Activated CD4-positive, alpha-beta T cell treated with anti-CD3 and anti-CD28 coated beads, Interleukin-2, amount 50 U/mL, for 1 hour (primary cell): Measurements from ENCODE around the gene MAPK9.

Experiments used
- DNase-seq: peaks from one replicate; pipeline ENCODE4 v3.0.0-alpha.2; 2020

Gene MAPK9

GRCh38 chr5:180201051-180201987 is 90.6 kb downstream of the MAPK9 start:
- DNase-seq = no peak

DNA sequence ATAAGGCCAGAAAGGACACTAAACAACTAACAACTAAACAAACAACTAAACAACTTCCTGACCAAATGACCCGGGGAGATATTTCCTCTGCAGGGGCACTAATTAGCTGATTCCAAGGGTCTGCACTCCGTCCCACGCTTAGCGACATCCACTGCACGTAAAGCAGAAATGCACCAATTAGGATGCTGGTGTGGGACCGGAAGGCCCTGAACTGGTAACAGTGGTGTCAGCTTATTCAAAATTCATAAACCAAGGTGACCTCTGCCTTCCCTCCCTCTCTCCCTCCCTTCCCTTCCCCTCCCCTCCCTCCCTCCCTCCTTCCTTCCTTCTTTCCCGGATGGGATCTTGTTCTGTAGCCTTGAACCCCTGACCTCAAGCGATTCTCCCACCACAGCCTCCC is 92.5 kb downstream of the MAPK9 start:
- DNase-seq = no peak

- no peak for DNase-seq
Observed at GRCh38 chr5:180198208-180198607, 93.7 kb downstream of the MAPK9 start.

DNA sequence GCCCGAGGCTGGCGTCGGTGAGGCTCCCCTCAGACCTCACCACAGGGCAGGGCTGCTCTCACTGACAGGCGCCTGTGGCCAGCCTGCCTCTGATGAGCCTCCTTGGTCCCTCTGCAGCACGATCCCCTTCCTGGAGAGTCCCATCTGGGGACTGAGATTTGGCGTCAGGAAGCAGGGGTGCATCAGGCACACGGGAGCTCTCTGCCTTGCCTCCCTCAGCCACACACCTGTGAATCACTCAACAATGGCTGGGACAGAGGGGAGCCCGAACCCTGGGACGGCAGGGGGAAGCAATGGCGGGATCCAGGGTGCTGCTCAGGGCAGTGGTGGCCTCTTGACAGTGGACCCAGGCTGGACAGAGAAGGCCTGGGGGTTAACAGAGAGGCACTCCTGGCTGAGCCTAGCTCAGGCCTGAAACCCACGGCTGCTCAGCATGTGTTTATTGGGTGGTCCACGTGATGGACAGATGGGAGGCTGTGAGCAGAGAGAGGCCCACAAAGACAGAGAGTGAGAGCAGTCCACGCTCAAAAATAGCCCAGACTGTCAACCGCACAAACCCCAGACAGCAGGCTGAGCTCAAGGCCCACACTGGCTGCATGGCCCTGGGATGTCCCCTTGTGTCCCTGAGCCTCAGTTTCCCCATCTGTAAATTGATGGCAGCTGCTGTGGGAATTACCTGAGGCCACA is 94.7 kb downstream of the MAPK9 start:
- no peak for DNase-seq

GRCh38 chr5:180194410-180195345 is 97.2 kb downstream of the MAPK9 start:
- DNase-seq = no peak

DNA sequence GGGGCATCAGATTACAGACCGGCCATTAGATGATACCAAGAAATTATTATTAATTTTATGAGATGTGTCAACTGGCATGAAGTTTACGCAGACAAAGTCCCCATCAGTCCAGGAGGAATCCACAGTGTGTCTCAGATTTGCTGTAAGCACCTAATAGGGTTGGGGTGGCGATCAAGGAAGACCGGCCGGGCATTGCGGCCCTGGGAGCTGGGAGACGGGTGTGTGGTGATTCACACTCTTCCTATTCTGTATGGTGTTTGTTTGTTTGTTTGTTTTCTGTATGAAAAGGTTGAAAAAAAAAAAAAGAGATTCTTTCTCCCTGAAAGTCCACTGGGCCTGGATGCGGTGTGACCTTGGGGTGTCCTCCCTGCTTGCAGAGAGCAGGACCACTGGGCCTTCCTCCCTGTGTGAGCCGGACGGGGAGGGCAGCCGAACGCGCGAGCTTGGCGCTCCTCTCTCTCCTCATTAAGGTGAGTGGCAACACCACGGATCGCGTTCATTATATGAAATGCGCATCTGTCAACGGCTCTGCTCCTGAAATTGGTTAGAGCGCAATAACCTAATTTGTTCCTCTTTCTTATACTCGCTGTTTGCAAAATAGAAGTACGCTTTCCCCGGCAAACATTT is 98.0 kb downstream of the MAPK9 start:
- DNase-seq = no peak

- no peak for DNase-seq
Observed at GRCh38 chr5:180191716-180192115, 100.2 kb downstream of the MAPK9 start.

DNA sequence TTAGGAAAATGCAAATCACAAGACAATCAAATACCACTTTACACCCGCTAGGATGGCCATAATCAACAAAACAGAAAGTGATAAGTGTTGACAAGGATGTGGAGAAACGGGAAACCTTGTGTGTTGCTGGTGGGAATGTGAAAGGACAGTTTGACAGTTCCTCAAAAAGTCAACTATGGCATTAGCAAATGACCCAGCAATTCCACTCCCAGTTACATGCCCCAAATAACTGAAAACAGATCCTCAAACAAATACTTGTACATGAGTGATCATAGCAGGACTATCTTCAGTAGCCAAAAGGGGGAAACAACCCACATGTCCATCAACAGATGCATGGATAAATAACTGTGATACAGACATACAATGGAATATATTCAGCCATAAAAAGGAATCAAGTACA is 104.1 kb downstream of the MAPK9 start:
- DNase-seq = no peak
